Spinal cord (tissue), 10 donors: ENCODE data around the gene AS3MT. TPM values are rescaled to one million over a fixed set of nuclear protein-coding genes. Genes with fewer than 3 reads are reported as not detected.
"Not testable (repeated sequence)": the region's sequence is repeated elsewhere in the genome, so short reads cannot be mapped to it uniquely, and the experiment has no call there.

ENCODE experiments used
- DNase-seq, 6 donors: peaks; one replicate each; pipeline versions ENCODE4 v3.0.0 to v3.0.0-alpha.2; 2013 to 2015; ENCODE audit warnings: low spot score in 6 of 6, low read depth in 4 of 6
- H3K27ac ChIP-seq: one replicate; pipeline ENCODE4 v1.5.1; 2013; ENCODE audit warnings: low read depth, low read length, control low read depth
- H3K27me3 ChIP-seq: one replicate; pipeline ENCODE4 v1.6.1; 2013; ENCODE audit warnings: low read length; ENCODE audit not compliant: control insufficient read depth, insufficient read depth
- H3K36me3 ChIP-seq: one replicate; pipeline ENCODE4 v1.6.1; 2013; ENCODE audit warnings: low read length; ENCODE audit not compliant: control insufficient read depth, insufficient read depth
- H3K4me1 ChIP-seq: one replicate; pipeline ENCODE4 v1.6.1; 2013; ENCODE audit warnings: low read length; ENCODE audit not compliant: control insufficient read depth, insufficient read depth
- H3K4me3 ChIP-seq: one replicate; pipeline ENCODE4 v1.5.1; 2013; ENCODE audit warnings: low read depth, low read length, control low read depth
- H3K9me3 ChIP-seq: one replicate; pipeline ENCODE4 v1.6.1; 2013; ENCODE audit warnings: low read length; ENCODE audit not compliant: control insufficient read depth, insufficient read depth
- WGBS: methylation state at CpG from one replicate; pipeline ENCODE4 v1.1.5; 2013; ENCODE audit warnings: missing lambda C conversion rate; ENCODE audit not compliant: insufficient coverage; 5-methylcytosine and 5-hydroxymethylcytosine counted together
- polyA plus RNA-seq, 2 donors: library from polyadenylated mRNA; unstranded; fragments of 120-200 nt; gene quantifications; one replicate each; pipeline ENCODE4 v1.2.1, GENCODE V29; 2013; ENCODE audit not compliant: insufficient read length in 2 of 2
- total RNA-seq, 2 donors: library from RNA; depleted of rRNA in 1 of 2; stranded (reverse); fragments of 120-200 nt in 1 of 2; fragments of >200 nt in 1 of 2; gene quantifications; one replicate each; pipeline versions ENCODE4 v1.2.3 to v1.2.4, GENCODE V29; 2013 to 2014
- donor health status: healthy.

The AS3MT gene
- total and polyA plus RNA-seq, 4 donors, result 7.8 to 11.8 (median 10.9) TPM

DNA sequence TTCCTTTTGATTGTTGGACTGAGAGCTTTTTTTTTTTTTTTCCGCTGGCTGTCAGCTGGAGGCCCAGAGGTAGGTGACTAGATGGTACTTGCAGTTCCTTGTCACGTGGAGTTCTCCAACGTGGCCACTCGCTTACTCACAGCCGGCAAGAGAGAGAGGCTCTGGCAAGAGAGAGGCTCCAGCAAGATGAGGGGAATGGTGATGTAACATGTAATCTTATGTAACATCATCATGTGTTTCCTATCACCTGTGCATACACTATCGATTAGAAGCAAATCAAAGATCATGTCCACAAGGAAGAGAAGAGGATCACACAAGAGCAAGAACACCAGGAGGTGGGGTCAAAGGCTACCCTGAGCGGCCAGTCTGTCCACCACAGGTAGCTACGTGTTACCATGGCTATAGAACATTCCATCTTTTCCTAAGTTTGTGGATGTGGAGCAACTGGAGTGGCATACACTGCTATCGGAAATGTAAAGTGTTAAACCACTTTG lies 19.2 kb upstream of the AS3MT start:
- no peaks in the 10 kb centered on the region for H3K9me3 ChIP-seq
- H3K27ac ChIP-seq, result no peak overlapping the region
- H3K4me1 ChIP-seq, result peaks cover 5% of the 10 kb centered on the region
- H3K36me3 ChIP-seq, result no peaks in the 10 kb centered on the region
- 90% methylated on average over 2 of the region's 9 CpGs for WGBS
- H3K27me3 ChIP-seq, result no peaks in the 10 kb centered on the region
- DNase-seq, result no peak
- H3K4me3 ChIP-seq, result no peak overlapping the region

DNA sequence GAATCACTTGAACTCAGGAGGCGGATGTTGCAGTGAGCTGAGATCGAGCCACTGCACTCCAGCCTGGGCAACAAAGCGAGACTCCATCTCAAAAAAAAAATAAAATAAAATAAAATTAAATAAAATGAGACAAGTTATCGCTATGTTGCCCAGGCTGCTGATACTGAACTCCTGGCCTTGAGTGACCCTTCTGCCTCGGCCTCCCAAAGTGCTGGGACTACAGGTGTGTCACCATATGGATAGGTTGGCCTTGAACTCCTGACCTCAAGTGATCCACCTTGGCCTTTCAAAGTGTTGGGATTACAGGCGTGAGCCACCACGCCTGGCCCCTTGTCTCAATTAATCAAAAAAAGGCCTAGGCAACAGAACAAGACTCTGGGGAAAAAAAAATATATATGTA lies 16.0 kb upstream of the AS3MT start:
- H3K27ac ChIP-seq, result not testable (repeated sequence)

GRCh38 chr10:102855731-102856436 lies 13.4 kb upstream of the AS3MT start:
- not testable (repeated sequence) for H3K36me3 ChIP-seq, H3K4me3 ChIP-seq, H3K9me3 ChIP-seq, H3K27me3 ChIP-seq
- 79% methylated on average over 6 of the region's 11 CpGs for WGBS
- peak in 1 of 6 donors; percentile 13 for DNase-seq
- Histone ChIP-seq H3K4me1 (peaks cover 13% of the 10 kb centered on the region), H3K27ac (peak overlapping the region; percentile 33)

More for the DNA sequence above, 16.0 kb upstream of the AS3MT start:
- not testable (repeated sequence) for H3K4me3 ChIP-seq, H3K9me3 ChIP-seq, H3K27me3 ChIP-seq, DNase-seq, H3K36me3 ChIP-seq
- WGBS, result 100% methylated on average over 3 of the region's 7 CpGs
- H3K4me1 ChIP-seq, result peaks cover 13% of the 10 kb centered on the region

DNA sequence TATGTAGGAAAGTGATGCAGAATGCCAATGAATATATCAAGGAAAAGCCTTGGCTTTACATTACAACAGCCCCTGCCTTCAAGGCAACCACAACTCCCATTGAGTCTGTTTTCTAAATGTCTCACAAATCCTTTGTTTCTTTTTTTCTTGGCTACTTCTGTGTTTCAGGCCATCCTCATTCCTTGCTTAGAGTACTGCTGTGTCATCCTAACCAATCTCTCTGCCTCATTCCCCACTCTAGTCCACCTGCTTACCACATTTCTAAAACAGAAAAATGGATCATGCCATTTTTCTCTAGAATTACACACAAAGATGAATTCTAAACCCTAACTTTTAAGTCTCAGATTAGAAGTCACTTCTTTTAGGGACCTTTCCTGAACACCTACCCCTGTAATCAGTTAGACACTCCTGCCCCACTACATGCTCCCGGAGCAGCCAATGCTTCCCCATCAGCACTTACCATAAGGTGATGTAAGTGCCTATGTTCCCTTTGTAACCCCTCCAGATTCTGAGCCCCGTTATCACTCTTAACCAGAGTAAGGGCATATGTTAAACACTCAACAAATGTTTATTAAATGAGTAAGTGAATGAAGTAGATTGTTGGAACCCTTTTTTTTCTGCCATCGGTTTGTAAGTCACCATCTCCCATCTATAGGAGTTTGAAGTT lies 12.4 kb upstream of the AS3MT start:
- Histone ChIP-seq H3K27ac (no peak overlapping the region), H3K4me3 (no peak overlapping the region), H3K36me3 (peaks cover 9% of the 10 kb centered on the region), H3K9me3 (no peaks in the 10 kb centered on the region), H3K27me3 (no peaks in the 10 kb centered on the region), H3K4me1 (peaks cover 13% of the 10 kb centered on the region)
- DNase-seq, result no peak
- no CpG with 5 or more reads among the region's 3 CpGs for WGBS

GRCh38 chr10:102859911-102860310 lies 9.4 kb upstream of the AS3MT start:
- Histone ChIP-seq H3K27ac (no peak overlapping the region), H3K27me3 (no peaks in the 10 kb centered on the region), H3K9me3 (no peaks in the 10 kb centered on the region), H3K4me1 (peaks cover 9% of the 10 kb centered on the region), H3K36me3 (peaks cover 9% of the 10 kb centered on the region), H3K4me3 (no peak overlapping the region)
- peak in 2 of 6 donors; percentile 7 to 9 for DNase-seq
- 86% methylated on average over 1 of the region's 2 CpGs for WGBS

- H3K4me3 ChIP-seq, result no peak overlapping the region
- 100% methylated on average over 1 of the region's 2 CpGs for WGBS
- H3K4me1 ChIP-seq, result no peaks in the 10 kb centered on the region
- DNase-seq, result no peak
- H3K36me3 ChIP-seq, result peaks cover 9% of the 10 kb centered on the region
- H3K27ac ChIP-seq, result no peak overlapping the region
- H3K9me3 ChIP-seq, result no peaks in the 10 kb centered on the region
- H3K27me3 ChIP-seq, result no peaks in the 10 kb centered on the region
Observed at GRCh38 chr10:102863660-102864059, 5.6 kb upstream of the AS3MT start.

GRCh38 chr10:102865620-102866019 lies 3.6 kb upstream of the AS3MT start:
- no peaks in the 10 kb centered on the region for H3K27me3 ChIP-seq
- peaks cover 9% of the 10 kb centered on the region for H3K4me1 ChIP-seq
- DNase-seq, result no peak
- no CpG with 5 or more reads among the region's 3 CpGs for WGBS
- H3K9me3 ChIP-seq, result no peaks in the 10 kb centered on the region
- H3K4me3 ChIP-seq, result no peak overlapping the region
- peaks cover 7% of the 10 kb centered on the region for H3K36me3 ChIP-seq
- H3K27ac ChIP-seq, result no peak overlapping the region

DNA sequence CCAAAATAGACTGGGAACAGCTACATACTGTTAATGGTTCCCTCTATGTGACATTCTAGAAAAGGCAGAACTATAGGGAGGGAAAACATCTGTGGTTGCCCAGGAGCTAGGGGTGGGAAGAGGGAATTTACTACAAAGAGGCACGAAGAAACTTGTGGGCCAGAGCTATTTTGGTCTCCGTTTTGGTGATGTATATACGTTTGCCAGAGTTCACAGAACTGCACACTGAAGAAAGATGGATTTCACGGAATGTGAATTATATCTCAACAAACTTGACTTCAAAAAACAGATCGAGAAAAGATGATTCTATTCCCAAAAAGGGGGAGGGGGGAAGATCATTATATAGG lies 386 bp upstream of the AS3MT start:
- Histone ChIP-seq H3K27ac (peak overlapping the region; percentile 47), H3K4me1 (peaks cover 9% of the 10 kb centered on the region), H3K27me3 (no peaks in the 10 kb centered on the region), H3K4me3 (peak overlapping the region; percentile 60), H3K9me3 (no peaks in the 10 kb centered on the region), H3K36me3 (no peaks in the 10 kb centered on the region)
- DNase-seq, result no peak
- whole genome bisulfite sequencing, result 0% methylated on average over 1 of the region's 5 CpGs

DNA sequence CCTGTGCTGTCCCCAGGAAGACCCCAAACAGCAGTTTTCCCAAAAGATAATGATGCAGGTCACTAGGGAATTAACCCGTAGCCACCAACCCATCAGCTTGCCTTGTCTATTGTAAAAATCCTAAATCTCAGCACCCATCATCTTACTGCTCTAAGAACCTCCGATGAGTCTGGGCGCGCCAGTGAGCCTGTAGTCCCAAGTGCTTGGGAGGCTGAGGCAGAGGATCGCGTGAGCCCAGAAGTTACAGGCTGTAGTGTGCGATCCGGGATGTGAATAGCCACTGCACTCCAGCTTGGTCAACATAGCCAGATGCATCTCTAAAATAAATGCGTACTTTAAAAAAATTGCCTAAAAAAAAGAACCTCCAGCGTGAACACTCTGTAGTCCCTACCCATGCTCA lies 951 bp downstream of the AS3MT start:
- DNase-seq, result peak in 1 of 6 donors; percentile 7
- WGBS, result 86% methylated on average over 7 of the region's 10 CpGs
- Histone ChIP-seq H3K36me3 (no peaks in the 10 kb centered on the region), H3K9me3 (no peaks in the 10 kb centered on the region), H3K27ac (no peak overlapping the region), H3K27me3 (no peaks in the 10 kb centered on the region), H3K4me3 (no peak overlapping the region), H3K4me1 (peaks cover 9% of the 10 kb centered on the region)

DNA sequence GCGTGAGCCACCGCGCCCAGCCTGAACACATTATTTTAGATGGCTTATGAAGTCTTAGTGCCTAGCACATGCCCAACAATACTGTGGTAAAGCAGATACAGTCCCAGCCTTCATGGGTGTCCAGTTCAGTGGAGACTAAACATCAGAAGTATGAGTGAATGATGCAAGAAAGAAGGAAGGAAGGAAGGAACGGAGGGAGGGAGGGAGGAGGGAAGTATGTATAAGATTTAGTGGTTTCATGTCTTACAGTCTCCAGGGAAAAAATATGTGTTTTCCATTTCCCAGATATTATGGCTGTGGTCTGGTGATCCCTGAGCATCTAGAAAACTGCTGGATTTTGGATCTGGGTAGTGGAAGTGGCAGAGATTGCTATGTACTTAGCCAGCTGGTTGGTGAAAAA lies 2.9 kb downstream of the AS3MT start:
- 97% methylated on average over 2 of the region's 4 CpGs for WGBS
- H3K27me3 ChIP-seq, result no peaks in the 10 kb centered on the region
- no peak overlapping the region for H3K4me3 ChIP-seq
- no peaks in the 10 kb centered on the region for H3K36me3 ChIP-seq
- no peaks in the 10 kb centered on the region for H3K9me3 ChIP-seq
- H3K27ac ChIP-seq, result no peak overlapping the region
- H3K4me1 ChIP-seq, result peaks cover 9% of the 10 kb centered on the region
- no peak for DNase-seq
